IMR-90 (cell line): ENCODE results near the gene TCERG1L. TPM values are rescaled to one million over a fixed set of nuclear protein-coding genes. Genes with fewer than 3 reads are reported as not detected.

ENCODE experiments used
- ATAC-seq: fragments of 200-7000 bp; cut with Tn5 transposase; 2 replicates; pipeline ENCODE4 v1.9.1; 2020; ENCODE audit warnings: low read depth, mild to moderate bottlenecking, moderate library complexity
- BruUV-seq: library from RNA; stranded (reverse); fragments of 400-500 nt; replicated peaks from 2 replicates; lab custom pipeline; 2021; lab: Mats Ljungman, UMichigan
- CTCF ChIA-PET: fragments of 300-600 bp; formaldehyde crosslinking; extraction: SDS; loops from one replicate; lab custom pipeline; 2021; ENCODE audit warnings: antibody characterized with exemption; lab: Yijun Ruan, JAX
- POLR2A ChIA-PET: fragments of 300-600 bp; sonication (Branson Sonifier 250); formaldehyde crosslinking; loops from one replicate; lab custom pipeline; 2022; ENCODE audit warnings: antibody characterized with exemption; ENCODE audit not compliant: unreplicated experiment; lab: Charles Lee
- DNase-seq: peaks from one replicate; pipeline ENCODE4 v3.0.0; 2013
- H2AFZ ChIP-seq: replicated peaks from 2 replicates; pipeline ENCODE3; 2013; ENCODE audit warnings: low read length, mild to moderate bottlenecking; ENCODE audit not compliant: poor library complexity
- H2AK5ac ChIP-seq: 2 replicates; pipeline ENCODE4 v1.6.1; 2013; ENCODE audit warnings: low read depth, low read length, inconsistent platforms
- H2AK9ac ChIP-seq: replicated peaks from 2 replicates; pipeline ENCODE3; 2013; ENCODE audit warnings: mild to moderate bottlenecking, low read depth, low read length, moderate library complexity; ENCODE audit not compliant: poor library complexity
- H2BK120ac ChIP-seq: 2 replicates; pipeline ENCODE4 v1.6.1; 2013; ENCODE audit warnings: low read depth, low read length, inconsistent platforms
- H2BK15ac ChIP-seq: 3 replicates; pipeline ENCODE4 v1.6.1; 2013; ENCODE audit warnings: low read depth, low read length, inconsistent platforms
- H2BK20ac ChIP-seq: 2 replicates; pipeline ENCODE4 v1.6.1; 2013; ENCODE audit warnings: low read depth, mild to moderate bottlenecking, inconsistent platforms, low read length, moderate library complexity
- H2BK5ac ChIP-seq: 2 replicates; pipeline ENCODE4 v1.6.1; 2013; ENCODE audit warnings: mild to moderate bottlenecking, low read depth, low read length, inconsistent platforms; ENCODE audit not compliant: poor library complexity, severe bottlenecking
- H3K14ac ChIP-seq: replicated peaks from 2 replicates; pipeline ENCODE4 v1.6.1; 2013; ENCODE audit warnings: low read depth, low read length, inconsistent platforms
- H3K18ac ChIP-seq: 2 replicates; pipeline ENCODE4 v1.6.1; 2013; ENCODE audit warnings: low read depth, low read length, control low read depth
- H3K23ac ChIP-seq: 2 replicates; pipeline ENCODE4 v1.6.1; 2013; ENCODE audit warnings: low read depth, low read length, inconsistent platforms
- H3K27ac ChIP-seq: 2 replicates; pipeline ENCODE4 v1.5.1; 2013; ENCODE audit warnings: mild to moderate bottlenecking, control low read depth, low read length; ENCODE audit not compliant: insufficient read depth
- H3K27me3 ChIP-seq: 2 replicates; pipeline ENCODE4 v1.6.1; 2013; ENCODE audit warnings: low read length; ENCODE audit not compliant: control insufficient read depth, insufficient read depth
- H3K36me3 ChIP-seq: 2 replicates; pipeline ENCODE4 v1.6.1; 2013; ENCODE audit warnings: low read length, mixed read lengths; ENCODE audit not compliant: control insufficient read depth, insufficient read depth
- H3K4ac ChIP-seq: 2 replicates; pipeline ENCODE4 v1.6.1; 2013; ENCODE audit warnings: low read depth, low read length, inconsistent platforms
- H3K4me1 ChIP-seq: 2 replicates; pipeline ENCODE4 v1.6.1; 2013; ENCODE audit warnings: low read length, mixed read lengths; ENCODE audit not compliant: control insufficient read depth, insufficient read depth
- H3K4me2 ChIP-seq: 2 replicates; pipeline ENCODE4 v1.6.1; 2013; ENCODE audit warnings: low read depth, mild to moderate bottlenecking, control low read depth, low read length, moderate library complexity
- H3K4me3 ChIP-seq: 2 replicates; pipeline ENCODE4 v1.5.1; 2013; ENCODE audit warnings: low read depth, mild to moderate bottlenecking, control low read depth, low read length, moderate library complexity; ENCODE audit not compliant: insufficient read depth
- H3K56ac ChIP-seq: 2 replicates; pipeline ENCODE4 v1.6.1; 2013; ENCODE audit warnings: low read length, inconsistent platforms; ENCODE audit not compliant: insufficient read depth; ENCODE audit errors: extremely low read depth
- H3K79me1 ChIP-seq, 2 experiments: 2 replicates each; pipeline ENCODE4 v1.6.1; 2013; ENCODE audit warnings: low read length in 2 of 2, inconsistent platforms in 1 of 2, low read depth in 1 of 2
- H3K9ac ChIP-seq: 2 replicates; pipeline ENCODE4 v1.6.1; 2013; ENCODE audit warnings: low read depth, low read length, control low read depth
- H3K9me1 ChIP-seq: 2 replicates; pipeline ENCODE4 v1.6.1; 2013; ENCODE audit warnings: low read length, inconsistent platforms; ENCODE audit not compliant: insufficient read depth
- H3K9me3 ChIP-seq: 2 replicates; pipeline ENCODE4 v1.6.1; 2013; ENCODE audit warnings: low read length; ENCODE audit not compliant: control insufficient read depth, insufficient read depth
- H4K20me1 ChIP-seq: 2 replicates; pipeline ENCODE4 v1.6.1; 2013; ENCODE audit warnings: low read length, inconsistent platforms; ENCODE audit not compliant: insufficient read depth
- H4K5ac ChIP-seq: 2 replicates; pipeline ENCODE4 v1.6.1; 2013; ENCODE audit warnings: mild to moderate bottlenecking, low read depth, low read length, control low read depth
- H4K8ac ChIP-seq, 2 experiments: 2 replicates each; pipeline ENCODE4 v1.6.1; 2013; ENCODE audit warnings: low read depth in 2 of 2, low read length in 2 of 2, control low read depth in 1 of 2, inconsistent platforms in 1 of 2
- H4K91ac ChIP-seq: 2 replicates; pipeline ENCODE4 v1.6.1; 2013; ENCODE audit warnings: low read depth, low read length, inconsistent platforms; ENCODE audit not compliant: insufficient read depth
- BHLHE40 ChIP-seq: fragments of 150-350 bp; IDR thresholded peaks from 2 replicates; pipeline ENCODE4 v1.6.1; 2016; ENCODE audit warnings: mild to moderate bottlenecking, low read depth, low read length
- CEBPB ChIP-seq: IDR thresholded peaks from 2 replicates; pipeline ENCODE4 v1.6.1; 2012; ENCODE audit warnings: low read depth, low read length, improper control_type of control experiment
- CHD1 ChIP-seq: IDR thresholded peaks from 2 replicates; pipeline ENCODE4 v1.6.1; 2012; ENCODE audit warnings: low read depth, low read length, improper control_type of control experiment
- CTCF ChIP-seq: conservative IDR thresholded peaks from 2 replicates; pipeline ENCODE4 v1.5.1; 2012; ENCODE audit warnings: mild to moderate bottlenecking, low read depth, low read length, improper control_type of control experiment
- ELK1 ChIP-seq: fragments of 150-350 bp; IDR thresholded peaks from 2 replicates; pipeline ENCODE4 v1.6.1; 2016; ENCODE audit warnings: low read depth, mild to moderate bottlenecking, low read length, moderate library complexity, borderline replicate concordance
- FOS ChIP-seq: fragments of 150-350 bp; IDR thresholded peaks from 2 replicates; pipeline ENCODE4 v1.6.1; 2016; ENCODE audit warnings: low read depth, low read length
- MAFK ChIP-seq: IDR thresholded peaks from 2 replicates; pipeline ENCODE4 v1.6.1; 2012; ENCODE audit warnings: low read depth, low read length, improper control_type of control experiment
- MAZ ChIP-seq: IDR thresholded peaks from 2 replicates; pipeline ENCODE4 v1.6.1; 2012; ENCODE audit warnings: low read depth, mild to moderate bottlenecking, low read length, improper control_type of control experiment, moderate library complexity, borderline replicate concordance
- MXI1 ChIP-seq: IDR thresholded peaks from 2 replicates; pipeline ENCODE4 v1.6.1; 2012; ENCODE audit warnings: low read depth, mild to moderate bottlenecking, low read length, moderate library complexity, borderline replicate concordance
- NFE2L2 ChIP-seq: fragments of 150-350 bp; IDR thresholded peaks from 2 replicates; pipeline ENCODE4 v1.6.1; 2016; ENCODE audit warnings: low read depth, mild to moderate bottlenecking, low read length
- POLR2A ChIP-seq: IDR thresholded peaks from 2 replicates; pipeline ENCODE4 v1.6.1; 2012; ENCODE audit warnings: mild to moderate bottlenecking, low read depth, low read length
- RAD21 ChIP-seq: IDR thresholded peaks from 2 replicates; pipeline ENCODE4 v1.6.1; 2012; ENCODE audit warnings: low read length, improper control_type of control experiment
- RCOR1 ChIP-seq: IDR thresholded peaks from 2 replicates; pipeline ENCODE4 v1.6.1; 2012; ENCODE audit warnings: mild to moderate bottlenecking, low read length, improper control_type of control experiment; ENCODE audit not compliant: insufficient replicate concordance
- RFX5 ChIP-seq: IDR thresholded peaks from 2 replicates; pipeline ENCODE4 v1.8.0; 2012; ENCODE audit warnings: low read depth, mild to moderate bottlenecking, low read length, moderate library complexity
- SMC3 ChIP-seq: fragments of 150-350 bp; IDR thresholded peaks from 2 replicates; pipeline ENCODE4 v1.6.1; 2016; ENCODE audit warnings: low read depth, mild to moderate bottlenecking, antibody characterized with exemption, low read length, moderate library complexity
- USF2 ChIP-seq: fragments of 150-350 bp; IDR thresholded peaks from 2 replicates; pipeline ENCODE4 v1.6.1; 2017; ENCODE audit warnings: mild to moderate bottlenecking, antibody characterized with exemption, low read length, low read depth
- WGBS, 2 experiments: methylation state at CpG; one replicate each; pipeline versions ENCODE4 v1.1.5 to v1.1.7; 2013; ENCODE audit warnings: missing lambda C conversion rate in 2 of 2; ENCODE audit not compliant: insufficient read length in 1 of 2; ENCODE audit errors: extremely low coverage in 2 of 2; 5-methylcytosine and 5-hydroxymethylcytosine counted together
- dilution Hi-C: fragments of 300-500 bp; cut with HindIII; formaldehyde crosslinking; loops from one replicate; pipeline ENCODE4 v1.14.3; 2018; ENCODE audit warnings: low sequenced_read_pairs; ENCODE audit not compliant: unreplicated experiment
- in situ Hi-C: fragments of 300-500 bp; cut with MboI; formaldehyde crosslinking; loops from 3 replicates; pipeline ENCODE4 v1.14.3; 2019; ENCODE audit warnings: low sequenced_read_pairs, inconsistent platforms, mixed read lengths
- intact Hi-C: fragments of 100-400 bp; cut with micrococcal nuclease; formaldehyde crosslinking; loops from 2 replicates; pipeline ENCODE4 v1.10.0; 2022
- polyA plus RNA-seq, 3 experiments: library from polyadenylated mRNA; depleted of rRNA; stranded (reverse); fragments of >200 nt; gene quantifications; 2 replicates each; pipeline ENCODE4 v1.2.3, GENCODE V29; 2012; ENCODE audit warnings: low replicate concordance in 1 of 3
- total RNA-seq: library from RNA; depleted of rRNA; stranded (reverse); fragments of >200 nt; gene quantifications from 2 replicates; pipeline ENCODE4 v1.2.3, GENCODE V29; 2012

The TCERG1L gene
- total and polyA plus RNA-seq, 2 of the 4 experiments (the other 2 are of a cell fraction), result not detected

GRCh38 chr10:131068311-131068710 lies 243.2 kb downstream of the TCERG1L start:
- no TSS peak for BruUV-seq
- POLR2A ChIA-PET, result no interaction called here
- peaks cover 33% of the 10 kb centered on the region for H3K9me3 ChIP-seq

More at GRCh38 chr10:131068311-131068710, 243.2 kb downstream of the TCERG1L start:
- H3K4ac ChIP-seq, result no peak overlapping the region
- 40% methylated on average over 1 of the region's 16 CpGs; no CpG with 5 or more reads in 1 of the 2 experiments for WGBS, 2 experiments
- no peaks in the 10 kb centered on the region for H4K20me1 ChIP-seq
- no peak overlapping the region for H3K14ac ChIP-seq
- H3K18ac ChIP-seq, result no peak overlapping the region
- H2AK9ac ChIP-seq, result no peak overlapping the region
- DNase-seq (no peak), ATAC-seq (no peak)
- H2BK120ac ChIP-seq, result no peak overlapping the region
- no peaks in the 10 kb centered on the region for H3K36me3 ChIP-seq
- no peak overlapping the region for H3K23ac ChIP-seq
- H4K5ac ChIP-seq, result no peak overlapping the region
- no peak overlapping the region for H3K9ac ChIP-seq
- no peaks in the 10 kb centered on the region for H3K27me3 ChIP-seq
- no peak overlapping the region for H3K27ac ChIP-seq
- CTCF ChIA-PET, result no interaction called here
- no peak overlapping the region for H2BK5ac ChIP-seq
- H2AK5ac ChIP-seq, result no peak overlapping the region
- no peak overlapping the region for H3K56ac ChIP-seq
- H4K91ac ChIP-seq, result no peak overlapping the region
- H3K4me3 ChIP-seq, result no peak overlapping the region
- in situ Hi-C loops (no loop called here), dilution Hi-C loops (no loop called here), intact Hi-C loops (no loop called here)
- H3K79me1 ChIP-seq, result no peaks in the 10 kb centered on the region
- H2BK15ac ChIP-seq, result no peak overlapping the region
- no peak overlapping the region for H2BK20ac ChIP-seq
- H3K4me2 ChIP-seq, result no peak overlapping the region
- no peaks in the 10 kb centered on the region for H3K4me1 ChIP-seq
- no peak overlapping the region for H4K8ac ChIP-seq
- no peaks in the 10 kb centered on the region for H3K9me1 ChIP-seq
- TF ChIP-seq RFX5 (no peak), NFE2L2 (no peak), USF2 (no peak), MAZ (no peak), MXI1 (no peak), MAFK (no peak), POLR2A (no peak), CHD1 (no peak), SMC3 (no peak), RCOR1 (no peak), CEBPB (no peak), BHLHE40 (no peak), ELK1 (no peak), FOS (no peak), RAD21 (no peak), CTCF (no peak)
- H2AFZ ChIP-seq, result no peak overlapping the region
